HEK293 (cell line): ENCODE results near the gene SCPEP1.

Experiments
- CTCF ChIA-PET: fragments of 350-600 bp; formaldehyde crosslinking; extraction: SDS; loops from one replicate; lab custom pipeline; 2021; ENCODE audit warnings: antibody characterized with exemption; lab: Yijun Ruan, JAX
- POLR2A ChIA-PET: fragments of 300-600 bp; formaldehyde crosslinking; extraction: SDS; loops from one replicate; lab custom pipeline; 2020; ENCODE audit warnings: antibody characterized with exemption, inconsistent platforms; lab: Yijun Ruan, JAX
- H3K27ac ChIP-seq: fragments of 200-500 bp; sonication (Bioruptor generic); 2 replicates; pipeline ENCODE4 v1.5.1; 2014; ENCODE audit warnings: low read depth, low read length, control low read depth, inconsistent platforms; ENCODE audit errors: extremely low read depth
- H3K36me3 ChIP-seq, 2 experiments: fragments of 200-500 bp in 1 of 2; sonication (Bioruptor generic) in 1 of 2; 1 replicate in 1 of 2; 2 replicates in 1 of 2; pipeline ENCODE4 v1.5.1; 2014 to 2017; ENCODE audit warnings: inconsistent platforms in 2 of 2, low read length in 2 of 2; ENCODE audit not compliant: control insufficient read depth in 2 of 2, insufficient read depth in 1 of 2
- H3K4me1 ChIP-seq: fragments of 200-500 bp; sonication (Bioruptor generic); 2 replicates; pipeline ENCODE4 v1.5.1; 2014; ENCODE audit warnings: mild to moderate bottlenecking, low read length, inconsistent platforms; ENCODE audit not compliant: control insufficient read depth, insufficient read depth
- H3K4me3 ChIP-seq: 2 replicates; pipeline ENCODE4 v1.5.1; 2011; ENCODE audit warnings: low read depth, mild to moderate bottlenecking, control low read depth, low read length, moderate library complexity
- H3K9me3 ChIP-seq: fragments of 200-500 bp; sonication (Bioruptor generic); 2 replicates; pipeline ENCODE4 v1.5.1; 2014; ENCODE audit warnings: low read depth, low read length, inconsistent platforms; ENCODE audit not compliant: control insufficient read depth, insufficient read depth
- PRDM1 ChIP-seq: fragments of 450-650 bp; formaldehyde crosslinking; IDR thresholded peaks from 2 replicates; pipeline ENCODE4; 2016; ENCODE audit warnings: missing biosample characterization, missing genetic modification characterization
- PRDM4 ChIP-seq: fragments of 450-650 bp; formaldehyde crosslinking; IDR thresholded peaks from 2 replicates; pipeline ENCODE4 v1.5.1; 2017; ENCODE audit warnings: missing biosample characterization, missing genetic modification characterization
- REPIN1 ChIP-seq: fragments of 450-650 bp; formaldehyde crosslinking; IDR thresholded peaks from 2 replicates; pipeline ENCODE4 v1.5.1; 2017; ENCODE audit warnings: missing biosample characterization, missing genetic modification characterization, low read depth
- SETDB1 ChIP-seq: IDR thresholded peaks from one replicate; pipeline ENCODE4 v1.6.1; 2017; ENCODE audit warnings: mild to moderate bottlenecking, low read length, moderate library complexity, mixed read lengths; ENCODE audit not compliant: insufficient read length
- ZBTB10 ChIP-seq: fragments of 450-650 bp; formaldehyde crosslinking; IDR thresholded peaks from 2 replicates; pipeline ENCODE4 v1.5.1; 2016; ENCODE audit warnings: missing biosample characterization, missing genetic modification characterization
- ZFP69B ChIP-seq: fragments of 450-650 bp; formaldehyde crosslinking; IDR thresholded peaks from 2 replicates; pipeline ENCODE4 v1.5.1; 2016; ENCODE audit warnings: missing biosample characterization, missing genetic modification characterization
- ZNF155 ChIP-seq: fragments of 450-650 bp; formaldehyde crosslinking; IDR thresholded peaks from 2 replicates; pipeline ENCODE4 v1.5.1; 2016; ENCODE audit warnings: missing biosample characterization, missing genetic modification characterization
- ZNF175 ChIP-seq: fragments of 450-650 bp; formaldehyde crosslinking; IDR thresholded peaks from 2 replicates; pipeline ENCODE4 v1.5.1; 2016; ENCODE audit warnings: missing biosample characterization, missing genetic modification characterization
- ZNF26 ChIP-seq: fragments of 450-650 bp; formaldehyde crosslinking; IDR thresholded peaks from 2 replicates; pipeline ENCODE4 v1.5.1; 2016; ENCODE audit warnings: missing biosample characterization, missing genetic modification characterization
- ZNF302 ChIP-seq: fragments of 450-650 bp; formaldehyde crosslinking; IDR thresholded peaks from 2 replicates; pipeline ENCODE4 v1.5.1; 2016; ENCODE audit warnings: missing biosample characterization, missing genetic modification characterization, low read depth
- ZNF324 ChIP-seq: fragments of 450-650 bp; formaldehyde crosslinking; IDR thresholded peaks from 2 replicates; pipeline ENCODE4 v1.5.1; 2016; ENCODE audit warnings: missing biosample characterization, missing genetic modification characterization
- ZNF354C ChIP-seq: fragments of 450-650 bp; formaldehyde crosslinking; IDR thresholded peaks from 2 replicates; pipeline ENCODE4 v1.5.1; 2016; ENCODE audit warnings: missing biosample characterization, missing genetic modification characterization, low read depth, borderline replicate concordance
- ZNF366 ChIP-seq: fragments of 450-650 bp; formaldehyde crosslinking; conservative IDR thresholded peaks from 2 replicates; pipeline ENCODE4 v1.5.1; 2016; ENCODE audit warnings: missing biosample characterization, missing genetic modification characterization
- ZNF398 ChIP-seq: fragments of 450-650 bp; formaldehyde crosslinking; IDR thresholded peaks from 2 replicates; pipeline ENCODE4 v1.5.1; 2017; ENCODE audit warnings: missing biosample characterization, missing genetic modification characterization
- ZNF521 ChIP-seq: fragments of 450-650 bp; formaldehyde crosslinking; IDR thresholded peaks from 2 replicates; pipeline ENCODE4 v1.5.1; 2017; ENCODE audit warnings: missing biosample characterization, mild to moderate bottlenecking, missing genetic modification characterization
- ZNF561 ChIP-seq: fragments of 450-650 bp; IDR thresholded peaks from 2 replicates; pipeline ENCODE4 v1.5.1; 2018; ENCODE audit warnings: missing biosample characterization, missing genetic modification characterization, borderline replicate concordance
- ZNF76 ChIP-seq: fragments of 450-650 bp; formaldehyde crosslinking; IDR thresholded peaks from 2 replicates; pipeline ENCODE4; 2016; ENCODE audit warnings: low read depth, missing biosample characterization, missing genetic modification characterization, borderline replicate concordance

SCPEP1 gene

GRCh38 chr17:57037411-57037810 is 59.5 kb downstream of the SCPEP1 start:
- Histone ChIP-seq H3K36me3 (no peaks in the 10 kb centered on the region), H3K4me3 (no peak overlapping the region), H3K27ac (no peak overlapping the region), H3K4me1 (no peaks in the 10 kb centered on the region), H3K9me3 (no peaks in the 10 kb centered on the region)
- CTCF ChIA-PET = interaction anchor here (0.8 to 1.6 kb wide), 2 partner anchors 27 to 69 kb away, joined by 3 to 6 read pairs; no protein-coding TSS in a partner anchor
- POLR2A ChIA-PET = no interaction called here
- TF ChIP-seq PRDM4 (tag by site-specific recombination) = no peak
- no peak for TF ChIP-seq ZNF324
- TF ChIP-seq ZNF155 (tag by site-specific recombination) = no peak
- no peak for TF ChIP-seq SETDB1
- TF ChIP-seq ZNF26 = no peak

- H3K4me3 ChIP-seq = no peak overlapping the region
- CTCF ChIA-PET = no interaction called here
- POLR2A ChIA-PET = no interaction called here
- no peak overlapping the region for H3K27ac ChIP-seq
- TF ChIP-seq ZNF398 (tag by site-specific recombination) = no peak
- no peak for TF ChIP-seq ZNF521 (tag by site-specific recombination)
- TF ChIP-seq ZNF76 (tag by site-specific recombination) = no peak
- no peak for TF ChIP-seq ZNF175 (tag by site-specific recombination)
- TF ChIP-seq ZNF561 = no peak
- no peak for TF ChIP-seq ZNF302 (tag by site-specific recombination)
- no peak for TF ChIP-seq ZFP69B (tag by site-specific recombination)
- no peak for TF ChIP-seq ZBTB10 (tag by site-specific recombination)
- TF ChIP-seq ZNF354C (tag by site-specific recombination) = no peak
- no peak for TF ChIP-seq ZNF366
- TF ChIP-seq SETDB1 = no peak
- TF ChIP-seq REPIN1 (tag by site-specific recombination) = no peak
- no peak for TF ChIP-seq PRDM1
- TF ChIP-seq, all 188 proteins: peak for 0
- Histone ChIP-seq H3K4me1 (no peaks in the 10 kb centered on the region), H3K9me3 (no peaks in the 10 kb centered on the region), H3K36me3 (no peaks in the 10 kb centered on the region)
Measured at GRCh38 chr17:57038486-57038885, 60.6 kb downstream of the SCPEP1 start.
